Raji (cell line): ENCODE measurements around the gene THPO.

ENCODE experiments used
- POLR2A ChIP-seq: IDR thresholded peaks from 2 replicates; pipeline ENCODE4 v1.6.1; 2011; ENCODE audit warnings: low read depth, low read length, control low read depth; ENCODE audit not compliant: insufficient read depth

THPO gene

DNA sequence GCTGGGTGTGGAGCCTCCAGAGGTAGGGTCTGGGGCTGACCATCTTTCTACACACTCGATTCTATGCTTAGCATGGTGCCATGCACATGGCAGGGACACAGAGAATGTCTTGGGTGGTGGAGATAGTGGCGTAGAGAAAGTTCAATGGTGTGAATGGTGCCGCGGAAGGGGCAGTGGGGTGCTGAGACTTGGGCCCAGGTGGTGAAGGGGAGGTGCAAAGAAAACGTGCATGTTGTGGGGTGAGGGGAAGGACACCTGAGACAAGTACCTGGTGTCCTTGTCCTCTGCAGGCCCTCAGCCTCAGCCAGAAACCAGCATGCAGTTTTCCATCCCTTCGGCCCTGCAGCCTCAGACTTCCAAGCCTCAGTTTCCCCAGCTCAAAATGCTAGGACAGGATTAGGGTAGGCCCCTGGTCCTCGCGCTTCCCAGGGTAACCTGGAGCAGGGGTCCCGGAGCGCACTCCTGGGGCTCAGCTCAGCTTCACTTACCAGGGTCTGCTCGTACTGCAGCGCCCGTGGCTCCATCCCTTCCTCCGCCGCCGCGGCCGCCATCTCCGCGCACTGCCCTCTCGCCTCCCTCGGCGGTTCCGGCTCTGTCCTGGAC is 17.0 kb downstream of the THPO start:
- no peak for TF ChIP-seq POLR2A

- no peak for TF ChIP-seq POLR2A
Observed at GRCh38 chr3:184360070-184360928, 17.7 kb downstream of the THPO start.

GRCh38 chr3:184359610-184360009 is 18.4 kb downstream of the THPO start:
- no peak for TF ChIP-seq POLR2A

- no peak for TF ChIP-seq POLR2A
Observed at GRCh38 chr3:184358921-184359350, 19.1 kb downstream of the THPO start.

DNA sequence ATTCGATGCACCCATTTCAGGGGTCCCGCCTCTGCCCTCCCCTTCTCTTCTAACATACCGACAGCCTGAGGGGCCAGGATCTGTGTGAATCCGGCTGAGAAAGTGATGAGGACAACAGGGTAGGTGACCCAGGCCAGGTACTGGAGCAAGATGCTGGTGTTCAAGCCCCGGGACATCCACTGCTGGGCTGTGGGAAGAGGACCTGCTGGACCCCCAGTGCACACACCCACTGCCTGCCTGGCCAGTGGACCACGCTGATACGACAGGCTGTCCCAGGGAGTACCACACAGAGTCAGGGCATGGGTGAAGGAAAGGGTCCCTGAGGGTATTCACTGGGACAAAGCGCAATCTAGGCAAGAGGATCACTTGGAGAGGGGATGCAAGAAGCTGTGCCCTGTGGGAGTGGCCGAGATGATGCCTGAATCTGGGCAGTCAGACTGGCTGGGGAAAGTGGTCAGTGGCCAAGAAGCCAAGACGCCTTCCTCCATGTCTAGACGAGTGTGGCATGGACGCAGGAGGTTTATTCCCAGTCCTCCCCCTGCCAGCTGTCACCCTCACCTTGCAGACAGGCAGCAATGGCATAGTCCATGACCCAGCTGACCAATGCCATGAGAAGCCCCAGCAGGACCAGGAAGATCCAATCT is 19.8 kb downstream of the THPO start:
- TF ChIP-seq POLR2A = no peak

DNA sequence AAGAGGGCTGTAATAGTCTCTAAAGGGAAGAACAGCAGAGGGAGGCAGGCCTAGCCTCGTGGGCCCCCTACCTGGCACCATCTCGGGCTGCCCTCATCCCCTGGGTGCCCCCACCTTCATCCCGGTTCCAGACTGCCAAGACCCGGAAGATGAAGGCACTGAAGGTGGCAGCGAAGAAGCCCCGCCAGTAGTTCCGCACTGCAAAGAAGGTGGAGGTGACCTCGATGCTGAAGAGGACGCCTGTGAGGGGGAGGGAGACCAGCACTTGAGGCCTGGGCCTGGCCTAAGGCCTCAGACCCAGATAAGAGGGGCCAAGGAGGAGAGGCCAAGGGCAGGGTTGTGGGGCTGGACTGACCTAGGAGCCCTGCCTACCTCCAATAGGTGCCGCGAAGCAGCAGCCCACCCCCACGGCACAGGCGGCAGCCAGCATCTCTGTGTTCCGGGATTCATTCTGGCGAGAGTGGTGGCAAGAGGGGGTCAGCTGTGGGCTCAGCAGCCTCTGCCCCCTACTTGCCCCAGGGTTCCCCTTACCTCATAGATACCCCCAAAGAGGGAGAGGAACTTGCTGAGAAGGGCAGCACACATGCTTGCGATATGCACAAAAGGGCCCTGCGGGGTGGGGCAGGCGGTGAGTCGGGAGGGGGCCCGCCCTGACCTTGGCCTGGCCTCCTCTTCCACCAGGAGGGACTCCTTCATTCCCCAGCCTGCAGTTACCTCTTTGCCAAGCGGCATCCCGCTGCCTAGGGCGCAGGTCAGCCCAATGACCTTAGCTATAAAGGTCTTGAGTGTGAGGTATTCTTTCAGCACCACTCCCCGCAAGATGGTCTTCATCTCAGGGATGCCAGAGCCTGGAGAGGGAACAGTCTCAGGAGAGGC is 20.5 kb downstream of the THPO start:
- TF ChIP-seq POLR2A = no peak

- no peak for TF ChIP-seq POLR2A
Observed at GRCh38 chr3:184355261-184356040, 22.6 kb downstream of the THPO start.

- no peak for TF ChIP-seq POLR2A
Observed at GRCh38 chr3:184354754-184355153, 23.3 kb downstream of the THPO start.

GRCh38 chr3:184354121-184354728 is 23.8 kb downstream of the THPO start:
- no peak for TF ChIP-seq POLR2A

DNA sequence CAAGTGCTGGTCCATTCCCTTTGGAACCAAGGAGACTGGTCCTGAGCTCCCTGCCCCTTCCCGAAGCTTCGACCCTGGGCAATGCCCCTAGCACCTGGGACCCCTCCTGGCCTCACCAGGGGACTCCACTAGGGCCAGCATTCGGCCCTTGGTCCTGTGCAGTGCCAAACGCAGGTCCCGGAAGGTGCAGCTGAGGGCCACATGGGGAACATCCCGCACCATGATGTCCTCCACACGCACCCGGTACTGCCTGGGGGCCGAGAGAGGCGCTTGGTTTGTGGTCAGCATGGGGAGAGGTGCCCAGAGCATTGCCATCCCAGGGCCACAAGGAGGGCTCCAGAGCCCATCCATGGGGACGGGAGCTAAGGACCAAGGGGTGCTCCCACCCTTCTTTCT is 24.5 kb downstream of the THPO start:
- no peak for TF ChIP-seq POLR2A

GRCh38 chr3:184352897-184353545 is 25.0 kb downstream of the THPO start:
- no peak for TF ChIP-seq POLR2A

- no peak for TF ChIP-seq POLR2A
Observed at GRCh38 chr3:184352149-184352785, 25.7 kb downstream of the THPO start.
